ENCODE measurements around the gene RPS6KA5.

Gene RPS6KA5

GRCh38 chr14:90797919-90798318, 262.5 kb downstream of the RPS6KA5 start:
- DNase-seq, result no peak

Measured in activated CD4-positive, alpha-beta T cell treated with anti-CD3 and anti-CD28 coated beads, Interleukin-2, amount 50 U/mL, for 16 hours (primary cell).